Measurements from ENCODE around the gene MCTP1.

MCTP1 gene

GRCh38 chr5:95069021-95069420, 215.9 kb downstream of the MCTP1 start:
- DNase-seq = no peak

GRCh38 chr5:95068289-95068910, 216.5 kb downstream of the MCTP1 start:
- no peak for DNase-seq

- DNase-seq = no peak
These were observed 218.8 kb downstream of the MCTP1 start for GRCh38 chr5:95066048-95066447.

GRCh38 chr5:95063492-95063891, 221.4 kb downstream of the MCTP1 start:
- no peak for DNase-seq

GRCh38 chr5:95060098-95060497, 224.8 kb downstream of the MCTP1 start:
- DNase-seq = no peak

- no peak for DNase-seq
These were observed 225.3 kb downstream of the MCTP1 start for GRCh38 chr5:95059636-95060035.

- no peak for DNase-seq
These were observed 227.3 kb downstream of the MCTP1 start for GRCh38 chr5:95057615-95058014.

GRCh38 chr5:95053253-95053652, 231.6 kb downstream of the MCTP1 start:
- no peak for DNase-seq

GRCh38 chr5:95050708-95051107, 234.2 kb downstream of the MCTP1 start:
- DNase-seq = no peak

GRCh38 chr5:95048628-95049027, 236.3 kb downstream of the MCTP1 start:
- no peak for DNase-seq

- no peak for DNase-seq
These were observed 239.5 kb downstream of the MCTP1 start for GRCh38 chr5:95045181-95045965.

- DNase-seq = no peak
These were observed 240.8 kb downstream of the MCTP1 start for GRCh38 chr5:95044096-95044495.

GRCh38 chr5:95043648-95044047, 241.2 kb downstream of the MCTP1 start:
- DNase-seq = no peak

GRCh38 chr5:95043234-95043633, 241.7 kb downstream of the MCTP1 start:
- no peak for DNase-seq

- no peak for DNase-seq
These were observed 242.9 kb downstream of the MCTP1 start for GRCh38 chr5:95042037-95042436.

GRCh38 chr5:95035891-95036685, 248.8 kb downstream of the MCTP1 start:
- no peak for DNase-seq

GRCh38 chr5:95032801-95033200, 252.1 kb downstream of the MCTP1 start:
- no peak for DNase-seq

GRCh38 chr5:95029569-95030366, 255.1 kb downstream of the MCTP1 start:
- no peak for DNase-seq

- no peak for DNase-seq
These were observed 257.1 kb downstream of the MCTP1 start for GRCh38 chr5:95027775-95028174.

GRCh38 chr5:95027151-95027721, 257.7 kb downstream of the MCTP1 start:
- DNase-seq = no peak

GRCh38 chr5:95026718-95027117, 258.2 kb downstream of the MCTP1 start:
- no peak for DNase-seq

GRCh38 chr5:95022967-95023695, 261.8 kb downstream of the MCTP1 start:
- no peak for DNase-seq

Measured in cortex of kidney (tissue), 1 donor.